Stimulated activated CD4-positive, alpha-beta T cell treated with anti-CD3 and anti-CD28 coated beads, Interleukin-15, amount 100 ng/mL, for 48 hours (primary cell): Measurements from ENCODE around the gene DUSP12.
A peak's percentile ranks its signal among the peaks of the same experiment; 100 is the strongest.
"Not testable (repeated sequence)": the region's sequence is repeated elsewhere in the genome, so short reads cannot be mapped to it uniquely, and the experiment has no call there.

Source experiments
- DNase-seq, 2 donors: peaks; one replicate each; pipeline ENCODE4 v3.0.0-alpha.2; 2020; ENCODE audit warnings: low read depth in 2 of 2

The DUSP12 gene

GRCh38 chr1:161727256-161727924 lies 22.2 kb upstream of the DUSP12 start:
- DNase-seq = no peak

GRCh38 chr1:161728376-161729226 lies 21.0 kb upstream of the DUSP12 start:
- DNase-seq = no peak

GRCh38 chr1:161730050-161730564 lies 19.5 kb upstream of the DUSP12 start:
- no peak for DNase-seq

- no peak for DNase-seq
Observed at GRCh38 chr1:161731241-161731640, 18.3 kb upstream of the DUSP12 start.

GRCh38 chr1:161731981-161732718 lies 17.4 kb upstream of the DUSP12 start:
- no peak for DNase-seq

GRCh38 chr1:161733526-161733925 lies 16.1 kb upstream of the DUSP12 start:
- no peak for DNase-seq

GRCh38 chr1:161735837-161736236 lies 13.7 kb upstream of the DUSP12 start:
- DNase-seq = no peak

GRCh38 chr1:161736335-161736969 lies 13.1 kb upstream of the DUSP12 start:
- no peak for DNase-seq

GRCh38 chr1:161737625-161738024 lies 12.0 kb upstream of the DUSP12 start:
- DNase-seq = no peak

- DNase-seq = no peak
Observed at GRCh38 chr1:161738627-161739287, 10.8 kb upstream of the DUSP12 start.

GRCh38 chr1:161739865-161740566 lies 9.6 kb upstream of the DUSP12 start:
- no peak for DNase-seq

GRCh38 chr1:161740921-161741320 lies 8.7 kb upstream of the DUSP12 start:
- no peak for DNase-seq

GRCh38 chr1:161743231-161743630 lies 6.4 kb upstream of the DUSP12 start:
- DNase-seq = no peak

- no peak for DNase-seq
Observed at GRCh38 chr1:161747801-161748200, 1.8 kb upstream of the DUSP12 start.

- DNase-seq = no peak
Observed at GRCh38 chr1:161763522-161764098, 14.0 kb downstream of the DUSP12 start.

- peak; percentile 68 to 74 for DNase-seq
Observed at GRCh38 chr1:161766102-161766981, 16.8 kb downstream of the DUSP12 start, which contains the start of gene ATF6. Gene ATF6 (plus strand): TSS chr1:161766320. CDS start chr1:161766361, 41 bp downstream.

GRCh38 chr1:161768461-161768860 lies 18.9 kb downstream of the DUSP12 start:
- DNase-seq = no peak

- DNase-seq = no peak
Observed at GRCh38 chr1:161768986-161769672, 19.5 kb downstream of the DUSP12 start.

- DNase-seq = not testable (repeated sequence)
Observed at GRCh38 chr1:161769673-161770045, 20.1 kb downstream of the DUSP12 start.
